Measurements from ENCODE around the gene TBCE.
"Not testable (repeated sequence)": the region's sequence is repeated elsewhere in the genome, so short reads cannot be mapped to it uniquely, and the experiment has no call there.

Gene TBCE

GRCh38 chr1:235357485-235358373 is 9.5 kb upstream of the TBCE start:
- DNase-seq = no peak

- no peak for DNase-seq
These were observed 8.3 kb upstream of the TBCE start for GRCh38 chr1:235358899-235359298.

GRCh38 chr1:235364189-235364588 is 3.0 kb upstream of the TBCE start:
- DNase-seq = not testable (repeated sequence)

- no peak for DNase-seq
These were observed 941 bp upstream of the TBCE start for GRCh38 chr1:235366286-235366685.

- DNase-seq = no peak
These were observed 1.2 kb downstream of the TBCE start for GRCh38 chr1:235368428-235368827.

GRCh38 chr1:235369802-235370201 is 2.6 kb downstream of the TBCE start:
- DNase-seq = no peak

- no peak for DNase-seq
These were observed 8.8 kb downstream of the TBCE start for GRCh38 chr1:235375919-235376605.

- not testable (repeated sequence) for DNase-seq
These were observed 11.0 kb downstream of the TBCE start for GRCh38 chr1:235378134-235378735.

GRCh38 chr1:235381955-235382739 is 14.9 kb downstream of the TBCE start:
- DNase-seq = not testable (repeated sequence)

- not testable (repeated sequence) for DNase-seq
These were observed 18.4 kb downstream of the TBCE start for GRCh38 chr1:235385633-235386032.

GRCh38 chr1:235391874-235392273 is 24.6 kb downstream of the TBCE start:
- DNase-seq = no peak

GRCh38 chr1:235397733-235398132 is 30.5 kb downstream of the TBCE start:
- DNase-seq = no peak

GRCh38 chr1:235399661-235400060 is 32.4 kb downstream of the TBCE start:
- DNase-seq = no peak

- no peak for DNase-seq
These were observed 34.0 kb downstream of the TBCE start for GRCh38 chr1:235401251-235401650.

GRCh38 chr1:235402457-235403200 is 35.4 kb downstream of the TBCE start:
- no peak for DNase-seq

- DNase-seq = no peak
These were observed 36.4 kb downstream of the TBCE start for GRCh38 chr1:235403593-235403992.

- no peak for DNase-seq
These were observed 37.0 kb downstream of the TBCE start for GRCh38 chr1:235404190-235404589.

- DNase-seq = no peak
These were observed 40.2 kb downstream of the TBCE start for GRCh38 chr1:235407419-235407818.

- DNase-seq = no peak
These were observed 41.3 kb downstream of the TBCE start for GRCh38 chr1:235408503-235408960.

- DNase-seq = no peak
These were observed 42.0 kb downstream of the TBCE start for GRCh38 chr1:235409042-235409820.

GRCh38 chr1:235410467-235410866 is 43.2 kb downstream of the TBCE start:
- no peak for DNase-seq

All from NCI-H2029 treated with DMSO at 0.1 percent for 48 hours (cell line).